GM18526 (cell line): ENCODE data around the gene IL1A.

Source experiments
- POLR2A ChIP-seq: IDR thresholded peaks from 3 replicates; pipeline ENCODE4 v1.6.1; 2011; ENCODE audit not compliant: insufficient read length; ENCODE audit errors: extremely low read depth

IL1A gene

DNA sequence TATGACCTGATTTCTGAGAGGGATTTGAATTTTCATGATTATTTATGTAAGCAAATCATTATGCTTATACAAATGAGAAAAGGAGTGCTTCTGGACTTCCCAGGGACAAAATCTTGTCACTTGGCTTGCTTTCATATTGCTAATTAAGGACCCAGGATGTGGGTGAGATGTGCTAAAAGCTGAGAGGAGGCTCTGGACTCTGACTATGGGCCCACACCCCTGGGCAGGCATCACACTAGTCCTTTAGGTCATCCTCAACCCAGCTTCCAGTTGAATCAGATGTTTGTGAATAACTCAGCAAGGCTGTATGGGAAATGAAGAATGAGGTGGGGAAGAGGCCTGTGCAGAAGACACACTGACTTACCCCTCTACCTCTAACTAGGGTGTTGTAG is 40.4 kb upstream of the IL1A start:
- no peak for TF ChIP-seq POLR2A

DNA sequence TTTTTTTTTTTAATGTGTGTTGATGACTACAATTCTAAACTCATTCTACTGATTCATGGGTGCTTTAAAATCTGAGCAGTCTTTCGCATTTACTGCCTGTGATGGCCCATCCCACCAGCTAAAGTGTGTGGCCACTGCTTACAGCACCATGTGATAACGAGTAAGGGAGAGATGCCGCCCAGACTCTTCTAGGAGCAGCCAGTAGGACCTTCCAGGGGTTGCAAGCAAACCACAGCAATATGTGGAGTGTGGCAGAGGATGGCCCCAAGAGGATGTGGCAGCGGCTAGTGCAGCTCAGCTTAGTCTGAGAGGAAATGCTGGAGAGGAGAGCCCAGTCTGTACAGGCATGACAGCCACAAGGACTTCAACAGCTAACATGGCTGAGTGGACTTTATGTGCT is 37.4 kb upstream of the IL1A start:
- no peak for TF ChIP-seq POLR2A

DNA sequence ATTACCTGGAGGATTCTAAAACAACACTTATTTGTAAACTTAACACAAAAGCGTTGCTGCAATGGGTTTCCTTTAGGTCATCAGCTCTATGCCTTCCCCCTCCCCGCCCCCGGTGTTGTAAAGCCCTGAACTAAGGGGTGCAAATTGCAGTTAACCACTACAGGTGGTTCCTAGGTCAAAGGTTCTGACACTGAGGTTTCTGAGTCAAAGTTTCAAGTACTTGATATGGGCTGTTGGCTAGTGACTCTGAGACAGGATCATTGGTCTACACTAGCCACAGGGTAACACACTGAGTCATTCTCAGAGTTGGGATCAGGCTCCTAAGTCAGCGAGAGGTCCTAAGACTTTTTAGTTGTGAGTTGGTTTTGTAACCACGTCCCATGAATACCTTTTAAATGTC is 36.8 kb upstream of the IL1A start:
- TF ChIP-seq POLR2A = no peak

- no peak for TF ChIP-seq POLR2A
These were observed 36.0 kb upstream of the IL1A start for GRCh38 chr2:112820343-112820742.

DNA sequence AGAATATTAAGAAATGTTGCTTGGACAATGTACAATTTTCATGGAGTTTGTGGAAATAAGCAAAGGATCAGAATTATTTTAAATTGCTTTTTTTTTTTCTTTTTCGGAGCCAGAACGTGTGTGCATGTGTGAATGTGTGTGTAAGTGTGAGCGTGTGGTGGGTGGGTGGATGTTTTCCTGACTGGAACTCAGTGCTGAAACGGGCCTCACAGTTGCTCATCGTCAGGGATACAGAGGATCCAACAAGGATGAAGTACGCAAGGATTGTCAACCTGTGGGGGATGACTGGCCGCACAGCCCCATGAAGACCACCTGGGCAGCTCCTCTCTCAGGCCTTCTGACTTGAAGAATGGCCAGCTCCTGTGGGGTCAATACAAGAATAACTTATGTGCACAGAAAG is 34.8 kb upstream of the IL1A start:
- no peak for TF ChIP-seq POLR2A

GRCh38 chr2:112818094-112818902 is 34.0 kb upstream of the IL1A start:
- no peak for TF ChIP-seq POLR2A

GRCh38 chr2:112817082-112817689 is 32.9 kb upstream of the IL1A start:
- no peak for TF ChIP-seq POLR2A

DNA sequence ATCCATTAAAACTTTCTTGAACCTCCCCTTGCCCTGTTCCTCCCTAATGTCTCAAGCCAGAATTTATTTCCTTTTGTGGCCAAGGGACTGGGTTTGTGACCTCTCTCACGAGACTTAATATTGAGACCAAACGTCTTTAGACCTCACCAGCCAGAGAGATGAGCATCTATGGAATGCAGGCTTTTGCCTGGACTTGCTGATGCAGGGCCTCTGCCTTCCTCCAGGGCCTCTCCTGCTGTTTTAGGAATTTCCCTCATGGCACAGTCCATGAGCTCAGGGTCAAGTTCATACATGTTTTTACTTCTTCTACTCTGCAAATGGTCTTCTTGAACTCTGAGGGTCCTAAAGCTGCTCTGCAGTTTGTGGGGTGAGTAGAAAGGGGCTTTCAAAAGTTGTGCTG is 30.0 kb upstream of the IL1A start:
- TF ChIP-seq POLR2A = no peak

DNA sequence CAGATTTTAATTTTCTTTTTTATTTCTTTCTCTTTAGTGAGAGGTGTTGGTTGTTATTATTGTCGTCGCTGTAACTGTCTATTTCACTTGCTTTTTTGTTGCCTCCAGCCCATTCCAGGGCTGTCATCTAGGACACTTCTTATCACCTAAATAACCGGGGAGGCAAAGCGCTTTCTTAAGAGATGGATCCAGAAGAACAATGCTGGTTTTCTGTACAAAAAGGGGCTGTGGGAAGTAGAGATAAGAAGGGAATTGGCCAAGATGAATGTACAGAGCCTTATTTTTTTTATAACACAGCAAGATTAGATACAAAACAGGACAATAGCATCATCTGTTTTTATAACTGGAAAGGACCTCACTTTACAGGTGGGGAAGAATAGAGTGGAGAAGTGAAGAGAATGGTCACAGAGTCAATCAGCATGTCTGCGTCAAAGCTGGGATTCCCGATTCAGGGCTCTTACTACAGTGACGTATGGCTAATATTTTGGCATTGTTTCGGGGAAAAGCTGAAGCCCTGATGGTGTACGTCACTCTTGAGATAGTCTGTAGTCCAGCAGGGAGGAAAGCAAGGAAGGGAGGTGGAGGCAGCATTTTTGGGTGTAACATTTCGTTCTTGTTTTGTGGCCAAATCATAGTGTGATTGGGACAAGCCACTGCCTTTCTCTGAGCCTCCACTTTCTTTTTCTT is 29.1 kb upstream of the IL1A start:
- no peak for TF ChIP-seq POLR2A

DNA sequence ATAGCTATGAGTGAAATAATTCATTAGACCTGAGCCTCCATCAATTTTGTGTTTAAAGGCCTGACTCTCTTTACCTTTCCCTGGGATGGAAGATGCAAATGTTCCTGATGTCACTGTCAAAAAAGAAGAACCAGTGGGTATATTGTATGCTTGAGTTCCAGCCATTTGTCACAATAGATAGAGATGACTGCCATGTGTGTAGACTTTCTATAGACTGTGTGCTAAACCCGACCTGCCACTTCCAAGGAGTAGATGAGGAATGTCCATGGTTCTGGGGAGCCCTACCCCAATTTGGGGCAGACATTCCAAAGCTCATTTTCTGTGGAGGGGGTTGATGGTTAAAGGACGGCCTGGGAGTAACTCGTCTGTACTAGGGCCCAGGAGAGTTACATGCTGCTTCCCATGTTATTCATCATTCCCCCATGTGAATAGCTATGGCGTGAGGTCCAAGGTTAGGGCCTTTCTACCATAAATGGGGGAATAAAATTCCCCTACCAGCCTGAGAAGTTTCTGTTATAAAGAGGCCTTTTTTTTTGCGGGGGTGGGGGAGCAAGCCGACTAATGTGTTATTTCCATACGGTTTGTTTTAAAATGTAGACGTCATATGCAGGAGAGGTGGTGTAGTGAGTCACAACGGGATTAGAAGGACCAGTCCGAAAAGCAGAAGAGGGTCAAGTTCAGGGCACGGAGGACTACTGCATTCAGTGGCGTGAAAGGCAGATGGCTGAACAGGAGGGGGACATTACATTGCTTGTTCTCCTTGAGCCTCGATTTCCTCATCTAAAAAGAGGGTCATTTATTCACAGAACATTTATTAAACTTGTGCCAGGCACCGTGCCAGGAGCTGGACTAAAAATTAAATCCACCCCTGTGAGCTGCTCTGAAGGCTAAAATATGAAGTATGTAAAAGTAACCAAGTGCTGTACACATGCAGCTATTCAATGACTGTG is 28.3 kb upstream of the IL1A start:
- TF ChIP-seq POLR2A = no peak

- TF ChIP-seq POLR2A = no peak
These were observed 27.6 kb upstream of the IL1A start for GRCh38 chr2:112811841-112812306.

DNA sequence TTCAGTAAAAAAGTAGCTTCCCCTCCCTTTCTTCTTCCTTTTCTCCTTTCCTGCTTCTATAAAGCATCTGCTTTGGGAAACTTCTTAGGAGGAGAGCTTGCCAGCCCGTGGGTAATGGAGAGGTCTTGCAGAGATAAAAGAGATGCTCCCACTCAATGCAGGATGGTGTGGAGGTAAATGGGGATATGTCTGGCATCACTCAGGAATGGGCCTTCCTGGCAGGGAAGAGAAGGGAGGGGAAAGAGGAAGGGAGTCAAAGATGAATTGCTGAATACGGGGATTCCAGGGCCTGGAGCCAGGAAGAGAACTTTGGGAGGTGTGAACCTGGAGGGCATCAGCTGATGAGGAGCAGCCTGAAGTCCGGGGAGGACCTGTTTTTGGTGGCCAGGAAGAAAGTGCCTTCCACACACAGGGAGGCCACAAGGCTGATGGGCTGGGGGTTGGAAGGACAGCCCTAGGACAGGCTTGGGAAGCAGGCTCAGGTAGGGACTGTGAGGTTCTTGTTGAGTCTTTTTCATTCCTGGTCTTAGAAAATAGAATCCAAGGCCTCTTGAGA is 27.1 kb upstream of the IL1A start:
- no peak for TF ChIP-seq POLR2A

- TF ChIP-seq POLR2A = no peak
These were observed 24.8 kb upstream of the IL1A start for GRCh38 chr2:112809112-112809511.

DNA sequence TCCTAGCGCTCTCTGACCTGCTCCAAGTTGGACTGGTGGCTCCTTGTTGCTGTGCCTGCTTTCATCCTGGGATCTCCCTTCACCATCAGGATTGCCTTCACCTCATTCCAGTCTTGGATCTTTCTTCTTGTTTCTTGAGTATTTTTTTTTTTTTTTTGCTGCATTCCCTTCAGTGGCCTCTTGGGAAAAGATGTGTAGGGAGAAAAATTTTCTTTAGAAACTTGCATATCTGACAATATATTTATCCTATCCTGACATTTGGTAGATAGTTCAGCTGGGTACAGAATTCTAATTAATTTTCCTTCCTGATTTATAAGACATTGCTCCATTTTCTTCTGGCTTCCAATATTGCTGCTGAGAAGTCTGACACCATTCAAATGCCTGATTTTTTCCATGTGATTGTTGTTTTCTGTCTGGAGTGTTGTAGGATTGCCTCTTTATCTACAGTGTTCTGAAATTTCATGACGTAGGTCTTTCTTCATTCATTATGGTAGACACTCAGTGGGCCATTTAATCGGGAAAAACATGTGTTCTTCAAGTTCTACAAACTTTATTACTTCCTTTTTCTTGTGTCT is 23.0 kb upstream of the IL1A start:
- no peak for TF ChIP-seq POLR2A
